HG03196 (cell line): ENCODE measurements around the gene C3orf20.

Experiments used
- ATAC-seq: cut with Tn5 transposase; IDR thresholded peaks from one replicate; pipeline ENCODE4 v1.9.1; 2021; ENCODE audit not compliant: unreplicated experiment

C3orf20 gene

DNA sequence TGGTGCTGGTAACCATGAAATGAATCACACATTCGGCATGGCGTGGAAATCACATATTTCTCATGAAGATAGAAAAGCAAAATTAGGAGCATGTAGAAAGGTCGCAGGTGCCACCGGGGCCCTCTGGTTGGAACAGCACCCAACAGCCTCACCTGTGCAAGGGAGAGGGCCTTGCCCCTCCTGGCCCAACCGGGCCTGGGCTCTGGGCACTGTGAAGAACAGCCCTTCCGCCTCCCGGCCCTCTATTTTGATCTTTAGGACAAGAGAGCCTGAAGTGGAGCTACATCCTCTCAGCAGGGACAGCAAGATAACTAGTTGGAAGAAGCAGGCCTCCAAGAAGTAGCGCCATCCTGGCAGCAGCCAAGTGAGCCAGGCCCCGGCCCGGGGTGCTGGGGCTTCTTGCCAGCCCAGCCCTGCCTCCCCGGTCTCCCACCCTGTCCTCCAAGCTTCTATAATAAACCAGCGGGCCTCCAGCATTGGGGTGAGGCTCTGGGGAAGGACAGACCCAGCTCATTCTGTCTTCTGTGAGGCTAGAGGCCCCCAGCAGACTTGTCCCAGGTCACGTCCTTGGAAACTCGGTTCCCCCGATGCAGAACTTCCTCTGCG, 97.7 kb downstream of the C3orf20 start:
- ATAC-seq = no peak

DNA sequence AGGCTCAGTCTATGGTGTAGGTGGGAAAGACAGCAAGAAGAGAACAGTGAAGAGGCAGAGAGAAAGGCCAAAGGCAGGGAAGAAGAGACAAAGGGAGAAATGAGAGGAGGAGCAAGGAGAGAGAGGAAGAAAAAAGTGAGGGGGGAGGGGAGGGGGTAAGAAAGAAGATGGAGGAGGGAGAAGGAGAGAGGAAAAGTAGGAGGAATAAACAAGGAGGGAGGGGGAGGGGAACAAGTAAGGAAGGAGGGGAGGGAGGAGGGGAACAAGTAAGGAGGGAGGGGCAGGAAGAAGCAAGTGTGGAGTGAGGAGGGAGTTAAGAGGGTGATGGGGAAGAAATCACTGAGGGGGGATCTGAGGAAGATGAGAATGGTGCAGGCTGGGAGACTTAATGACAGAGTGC, 98.3 kb downstream of the C3orf20 start:
- no peak for ATAC-seq

DNA sequence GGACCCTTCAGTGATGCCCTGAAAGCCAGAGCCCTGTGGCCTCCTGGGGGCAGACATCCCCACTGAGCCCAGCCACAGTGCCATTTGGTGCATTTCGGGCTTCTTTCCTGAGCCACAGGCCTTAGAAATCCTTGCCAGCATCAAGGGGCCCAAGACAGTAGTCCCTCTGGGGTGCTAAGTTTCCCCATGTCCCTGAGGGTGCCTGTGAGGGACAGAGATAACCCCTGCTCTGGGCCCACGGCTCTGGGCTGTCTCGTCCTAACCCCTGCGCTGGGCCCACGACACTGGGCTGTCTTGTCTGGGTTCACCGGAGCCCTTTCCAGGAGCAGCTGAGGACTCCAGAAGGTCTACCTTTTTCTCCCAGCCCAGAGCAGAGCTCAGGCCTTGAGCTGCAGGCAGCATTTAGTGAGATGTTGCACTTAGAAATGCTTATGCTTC, 98.8 kb downstream of the C3orf20 start:
- ATAC-seq = no peak

DNA sequence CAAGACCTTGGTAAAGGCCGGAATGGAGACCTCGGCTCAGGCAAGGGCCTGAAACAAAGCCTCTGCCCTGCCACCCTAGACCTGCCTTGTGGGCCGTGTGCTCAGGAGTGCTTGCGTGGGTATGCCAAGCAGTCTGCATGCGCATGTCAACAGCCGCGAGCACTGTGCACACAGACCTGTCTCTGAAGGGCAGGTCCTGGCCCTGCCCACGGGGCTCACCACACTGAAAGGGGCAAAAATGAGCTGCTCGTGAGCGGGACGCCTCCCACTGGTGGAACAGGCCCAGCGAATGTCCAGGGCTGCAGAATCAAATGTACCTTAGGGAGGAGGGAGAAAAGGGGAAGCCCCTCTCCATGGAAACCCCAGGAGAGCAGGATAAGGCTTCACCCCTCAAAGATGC, 99.5 kb downstream of the C3orf20 start:
- no peak for ATAC-seq

DNA sequence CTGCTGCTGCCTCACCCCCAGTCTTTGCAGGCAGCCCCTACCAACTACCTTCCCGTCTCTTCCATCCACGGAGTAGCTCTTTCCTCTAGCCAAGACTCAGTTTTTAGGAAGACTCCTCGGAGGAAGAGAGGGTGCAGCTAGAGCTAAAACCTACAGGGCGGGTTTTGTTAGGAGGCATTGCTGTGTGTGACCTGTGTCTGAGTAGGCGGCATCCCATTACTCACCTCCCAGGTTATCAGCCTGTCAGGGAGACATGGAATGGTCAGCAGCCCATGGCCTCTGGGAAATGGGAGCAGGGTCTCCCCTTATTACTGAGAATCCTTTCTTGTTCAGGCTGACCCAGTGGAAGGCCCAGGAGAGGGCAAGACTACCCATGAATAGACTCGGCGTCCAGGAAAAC, 100.1 kb downstream of the C3orf20 start:
- no peak for ATAC-seq

DNA sequence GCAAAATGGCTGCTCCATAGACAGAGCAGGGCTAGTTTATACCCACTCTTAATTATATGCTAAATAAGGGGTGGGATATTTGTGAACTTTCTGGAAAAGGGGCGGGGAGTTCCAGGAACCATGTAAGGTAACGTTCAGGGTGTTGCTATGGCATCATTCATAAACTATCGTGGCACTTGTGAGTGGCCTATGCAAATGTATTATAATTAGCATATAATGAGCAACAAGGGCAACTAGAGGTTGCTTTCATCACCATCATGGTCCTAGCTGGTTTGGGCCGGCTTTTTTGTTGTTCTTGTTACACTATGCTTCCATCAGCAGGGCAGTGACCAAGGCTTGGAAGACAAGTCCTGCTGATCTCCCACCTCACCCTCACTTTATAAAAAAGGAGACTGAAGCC, 100.6 kb downstream of the C3orf20 start:
- ATAC-seq = no peak

DNA sequence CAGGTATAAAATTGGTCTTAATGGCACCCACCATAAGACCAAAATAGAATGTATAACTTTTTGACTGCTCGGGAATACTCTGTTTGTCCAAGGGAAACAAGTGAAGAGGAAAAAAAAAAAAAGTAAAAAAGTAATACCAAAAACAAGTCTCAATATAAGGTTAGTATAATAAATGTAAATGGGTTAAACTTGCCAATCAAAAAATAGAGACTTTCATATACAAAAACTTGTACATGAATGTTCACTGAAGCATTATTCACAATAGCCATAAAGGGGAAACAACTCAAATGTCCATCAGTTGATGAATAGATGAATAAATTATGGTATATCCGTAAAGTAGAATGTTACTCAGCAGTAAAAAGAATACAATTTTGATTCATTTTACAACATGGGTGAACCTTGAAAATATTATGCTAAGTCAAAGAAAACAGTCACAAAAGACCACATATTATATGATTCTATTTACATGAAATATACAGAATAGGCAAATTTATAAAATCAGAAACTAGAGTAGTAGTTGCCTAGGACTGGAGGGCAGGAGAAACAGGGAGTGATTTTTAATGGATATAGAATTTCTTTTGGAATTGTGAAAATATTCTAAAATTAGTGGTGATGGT, 104.2 kb downstream of the C3orf20 start:
- ATAC-seq = no peak

DNA sequence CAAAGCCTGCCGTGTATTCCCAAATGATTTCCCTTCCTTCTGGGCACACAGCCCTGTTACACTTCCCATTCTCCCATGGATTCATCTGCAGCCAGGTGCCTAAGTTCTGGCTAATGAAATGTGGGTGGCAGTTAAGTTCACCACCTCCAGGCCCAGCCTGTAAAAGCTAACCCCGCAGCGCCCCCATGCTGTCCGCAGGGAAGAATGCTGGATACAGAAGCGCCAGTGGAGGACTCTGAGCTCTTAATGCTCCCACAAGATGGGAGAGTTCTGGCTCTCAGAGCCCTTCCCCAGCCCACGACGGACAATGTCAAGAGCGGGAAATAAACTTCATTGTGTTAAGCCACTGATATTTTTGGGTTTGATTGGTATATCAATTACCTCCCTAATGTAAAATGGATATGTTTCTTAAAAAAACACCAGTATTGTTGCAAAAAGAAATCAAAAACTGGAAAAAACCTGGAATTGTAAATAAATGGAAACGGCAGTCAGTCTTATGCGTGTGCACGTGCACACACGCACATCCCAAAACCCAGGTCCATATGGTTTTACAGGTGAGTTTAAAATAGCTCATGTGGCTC, 106.1 kb downstream of the C3orf20 start:
- ATAC-seq = no peak

DNA sequence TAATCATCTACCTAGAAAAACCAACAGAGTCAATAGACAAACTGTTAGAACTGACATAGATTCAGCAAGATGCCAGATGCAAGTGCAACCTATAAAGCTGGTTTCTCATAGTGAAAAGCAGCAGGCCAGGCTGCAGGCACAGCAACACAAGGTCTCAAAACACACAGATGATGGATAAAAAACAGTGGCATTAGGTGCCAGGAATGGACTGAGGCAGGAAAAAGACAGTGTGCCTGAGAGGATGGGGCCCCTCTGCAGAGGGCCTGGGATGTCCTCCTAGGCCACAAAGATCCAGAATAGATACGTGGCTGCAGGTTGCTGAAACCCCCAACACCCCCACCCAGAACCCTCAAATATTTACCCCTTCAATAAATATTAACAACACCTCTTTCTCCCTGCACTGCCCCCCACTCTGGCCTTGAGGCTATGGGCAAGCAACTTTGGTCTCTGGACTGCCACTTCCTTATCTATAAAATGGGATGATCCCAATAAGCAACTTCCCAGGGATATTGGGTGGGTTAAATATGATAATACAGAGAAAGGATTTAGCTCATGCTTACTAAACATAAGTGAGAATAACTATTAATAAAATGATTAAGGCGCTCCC, 108.6 kb downstream of the C3orf20 start:
- no peak for ATAC-seq

DNA sequence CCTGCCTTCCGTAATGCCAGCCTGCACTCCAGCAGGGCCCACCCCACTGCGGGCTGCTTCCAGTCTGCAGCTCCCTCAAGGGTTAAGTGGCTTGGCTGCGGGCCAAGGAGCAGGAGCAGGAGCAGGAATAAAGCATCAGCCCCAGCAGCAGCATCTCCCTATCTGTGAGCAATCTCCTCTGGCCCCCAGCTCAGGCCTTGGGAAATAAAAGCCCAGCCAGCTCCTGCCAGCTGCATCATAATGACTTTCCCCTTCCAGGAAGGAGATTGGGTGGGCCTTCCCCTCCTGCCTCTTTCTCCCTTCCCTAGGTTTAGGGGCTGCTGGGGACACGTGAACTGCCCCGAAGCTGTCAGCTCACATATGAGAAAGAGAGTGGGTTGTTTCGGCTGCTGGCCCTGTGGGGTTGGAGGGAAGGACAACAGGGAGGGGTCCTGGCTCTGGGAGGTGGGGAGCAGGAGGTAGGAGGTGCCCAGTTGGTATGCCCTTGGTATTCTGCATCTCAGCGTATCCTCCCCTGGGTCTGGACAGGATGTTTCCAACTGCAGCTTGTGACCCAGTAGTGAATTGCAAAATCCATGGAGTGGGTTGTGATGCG, 109.2 kb downstream of the C3orf20 start:
- ATAC-seq = no peak

DNA sequence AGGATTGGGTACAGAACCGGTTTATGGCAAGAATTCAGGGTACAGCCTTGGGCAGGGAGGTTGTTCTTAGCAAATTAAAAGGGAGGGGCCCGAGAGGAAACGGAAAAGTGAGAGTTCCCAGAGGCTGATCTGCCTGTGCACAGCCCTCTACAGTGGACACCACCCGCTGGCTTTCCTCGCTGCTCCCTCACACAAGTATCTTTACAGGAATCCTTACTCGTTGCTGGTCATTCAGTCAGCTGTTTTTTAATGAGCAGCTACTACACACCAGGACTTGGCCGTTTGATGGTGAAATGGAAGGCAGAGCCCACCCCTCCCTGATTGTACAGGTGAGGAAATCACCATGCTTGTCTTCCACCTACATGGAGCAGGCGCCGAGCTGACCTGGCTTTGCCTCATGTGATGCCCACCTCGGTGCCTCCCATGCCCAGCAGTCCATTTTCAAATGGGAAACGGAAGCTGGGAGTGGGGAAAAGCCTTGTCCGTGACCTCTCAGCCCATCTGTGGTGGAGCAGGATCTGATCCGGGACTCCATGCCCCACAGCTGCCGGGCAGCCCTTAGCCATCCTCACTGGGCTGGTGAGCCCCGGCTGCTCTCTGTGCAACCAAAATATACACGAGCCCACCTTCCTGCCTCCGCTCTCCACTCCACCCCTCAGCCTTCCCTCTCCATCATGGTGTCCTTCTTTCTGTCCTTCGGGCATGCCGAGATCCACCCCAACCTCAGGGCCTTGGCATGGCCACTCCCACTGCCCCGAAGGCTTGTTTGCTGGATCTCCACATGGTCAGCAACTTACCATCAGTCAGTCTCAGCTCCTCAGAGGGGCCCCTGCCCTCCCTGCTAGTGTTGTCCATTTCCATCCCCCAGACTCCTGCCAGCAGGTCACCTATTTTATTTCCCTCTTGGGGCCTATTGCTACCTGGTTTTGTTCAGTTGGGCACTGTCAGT, 110.5 kb downstream of the C3orf20 start:
- ATAC-seq = no peak

DNA sequence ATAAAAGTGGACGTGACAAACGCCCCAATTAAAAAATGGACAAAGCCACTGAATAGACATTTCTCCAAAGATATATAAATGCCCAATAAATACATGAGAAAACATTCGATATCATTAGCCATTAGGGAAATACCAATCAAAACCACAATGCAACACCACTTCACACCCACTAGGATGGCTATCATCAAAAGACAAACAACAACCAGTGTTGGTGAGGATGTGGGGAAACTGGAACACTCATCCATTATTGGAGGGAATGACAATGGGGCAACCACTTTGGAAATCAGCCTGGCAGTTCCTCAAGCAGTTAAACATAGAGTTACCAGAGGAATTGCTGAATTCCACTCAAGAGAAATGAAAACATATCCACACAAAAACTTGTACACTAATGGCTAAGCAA, 111.4 kb downstream of the C3orf20 start:
- ATAC-seq = no peak

DNA sequence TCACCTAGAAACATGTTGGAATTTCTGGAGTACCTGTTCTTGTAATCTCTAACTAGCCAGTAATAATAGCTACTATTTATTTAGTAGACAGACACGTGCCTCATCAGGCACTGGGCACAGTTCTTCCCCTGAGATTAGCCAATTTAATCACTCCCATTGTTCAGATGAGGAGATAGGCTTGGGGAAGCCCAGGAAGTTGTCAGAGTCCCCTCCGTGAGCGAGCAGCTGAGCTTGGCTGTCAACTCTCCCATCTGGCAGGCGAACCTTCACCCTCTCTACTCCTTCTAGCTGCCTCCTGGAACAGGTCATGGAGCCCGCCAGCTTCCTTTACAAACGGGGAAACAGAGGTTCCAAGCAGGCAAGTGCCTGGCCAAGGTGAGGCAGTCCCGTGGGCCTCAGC, 112.7 kb downstream of the C3orf20 start:
- no peak for ATAC-seq

DNA sequence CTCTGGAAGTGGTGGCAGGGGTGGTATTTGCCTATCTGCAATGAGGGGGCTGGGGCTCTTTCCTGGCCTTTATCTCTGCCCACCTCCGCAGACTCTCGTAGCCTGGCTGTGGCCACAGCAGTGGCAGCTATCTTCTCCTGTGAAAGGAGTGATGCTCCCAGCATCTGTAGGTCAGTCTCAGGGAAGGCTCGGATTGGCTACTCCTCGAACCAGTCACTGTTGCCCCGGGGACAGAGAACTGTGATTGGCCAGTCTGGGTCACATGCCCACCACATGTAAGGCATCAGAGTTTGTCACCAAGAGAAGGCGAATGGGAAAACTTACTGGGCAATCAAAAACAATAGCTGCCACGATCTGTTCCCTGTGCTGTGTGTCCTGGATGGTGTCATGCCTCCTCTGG, 113.7 kb downstream of the C3orf20 start:
- no peak for ATAC-seq

DNA sequence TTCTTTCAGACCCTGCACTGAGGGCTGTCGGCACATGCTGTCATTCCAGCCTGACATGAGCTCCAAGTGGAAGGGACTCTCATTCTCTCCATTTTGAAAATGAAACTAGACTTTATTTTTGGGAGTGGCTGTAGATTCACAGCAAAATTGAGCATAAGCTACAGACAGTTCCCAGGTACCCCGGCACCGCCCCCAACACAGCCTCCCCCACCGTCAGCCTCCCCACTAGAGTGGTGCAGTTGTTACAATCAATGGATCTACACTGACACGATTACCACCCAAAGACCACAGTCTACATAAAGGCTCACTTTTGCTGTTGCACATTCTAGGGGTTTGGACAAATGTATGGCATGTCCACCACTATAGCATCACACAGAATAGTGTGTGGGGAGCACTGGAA, 114.3 kb downstream of the C3orf20 start:
- ATAC-seq = no peak

DNA sequence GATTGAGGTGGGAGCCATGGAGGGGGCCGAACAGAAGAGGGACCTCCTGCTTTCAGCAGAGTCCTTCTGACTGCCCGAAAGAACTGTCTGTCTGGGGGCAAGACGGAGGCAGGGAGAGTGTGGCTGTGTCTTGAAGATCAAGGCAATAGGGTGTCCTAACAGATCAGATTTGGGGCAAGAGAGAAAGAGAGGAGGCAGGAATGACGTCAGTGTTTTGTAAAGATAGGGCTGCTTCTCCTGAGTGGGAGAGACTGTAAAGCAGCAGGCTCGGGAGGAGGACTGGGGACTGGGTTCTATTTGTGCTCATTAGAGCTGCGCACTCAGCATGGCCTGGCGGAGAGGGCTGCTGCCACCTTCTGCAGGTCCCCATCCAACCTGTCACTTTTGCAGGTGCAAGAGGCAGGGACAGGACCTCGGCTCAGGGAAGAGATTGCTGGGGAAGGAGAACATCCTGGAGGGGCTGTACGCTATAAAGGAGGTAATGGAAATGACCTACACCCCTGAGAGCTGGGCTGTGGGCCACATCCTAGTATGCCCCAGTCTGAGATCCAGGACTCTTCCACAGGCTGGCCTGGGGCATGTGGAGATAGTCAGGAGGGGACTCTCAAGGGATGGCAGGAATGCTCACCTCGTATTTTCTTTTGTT, 114.8 kb downstream of the C3orf20 start:
- ATAC-seq = no peak

DNA sequence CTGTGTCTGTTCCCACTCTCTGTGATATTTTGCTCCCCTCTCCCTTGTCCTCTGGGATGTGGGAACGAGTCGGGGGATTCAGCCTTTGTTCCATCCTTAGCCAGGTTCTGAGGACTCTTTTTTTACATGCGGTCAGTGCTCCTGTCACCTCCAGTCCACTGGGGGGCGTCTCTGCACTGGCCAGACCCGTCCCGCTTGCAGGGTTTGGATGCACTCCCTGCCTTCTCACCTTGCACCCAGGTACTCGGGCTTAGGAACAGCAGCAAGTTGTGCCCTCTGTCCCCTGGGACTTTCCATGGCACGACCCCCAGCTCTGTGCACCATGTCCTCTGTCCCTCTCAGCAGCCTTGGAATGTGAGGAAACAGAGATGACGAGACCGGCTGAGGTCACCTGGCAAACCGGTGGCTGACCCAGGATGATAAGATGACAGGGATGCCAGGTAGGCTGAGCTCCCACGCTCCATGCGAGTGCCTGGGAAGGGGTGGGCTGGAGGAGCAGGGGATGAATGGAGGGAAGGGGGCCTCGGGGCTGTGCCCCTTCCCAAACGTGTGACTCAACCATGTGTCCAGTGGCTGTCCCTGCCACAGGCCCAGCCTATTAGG, 116.5 kb downstream of the C3orf20 start:
- no peak for ATAC-seq

DNA sequence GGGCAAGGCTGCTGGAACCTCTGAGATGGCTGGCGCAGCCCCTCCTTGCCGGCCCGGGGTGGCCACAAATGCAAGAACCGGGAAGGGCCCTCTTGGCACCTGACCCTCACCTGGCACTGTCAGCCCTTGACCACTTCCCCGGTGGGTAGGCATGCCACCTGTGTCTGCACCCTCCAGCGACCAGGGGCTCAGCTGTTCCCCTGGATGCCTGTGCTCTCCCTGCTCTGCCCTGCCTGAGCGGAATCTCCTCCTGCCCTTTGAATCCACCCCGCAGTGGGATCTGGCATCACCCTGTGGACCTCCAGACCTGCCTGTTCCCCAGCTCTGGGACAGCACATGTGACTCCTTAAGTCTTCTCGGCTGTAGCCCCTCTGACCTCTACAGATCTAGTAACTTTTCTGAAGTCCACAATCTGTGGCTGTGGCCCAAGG, 117.8 kb downstream of the C3orf20 start:
- no peak for ATAC-seq

DNA sequence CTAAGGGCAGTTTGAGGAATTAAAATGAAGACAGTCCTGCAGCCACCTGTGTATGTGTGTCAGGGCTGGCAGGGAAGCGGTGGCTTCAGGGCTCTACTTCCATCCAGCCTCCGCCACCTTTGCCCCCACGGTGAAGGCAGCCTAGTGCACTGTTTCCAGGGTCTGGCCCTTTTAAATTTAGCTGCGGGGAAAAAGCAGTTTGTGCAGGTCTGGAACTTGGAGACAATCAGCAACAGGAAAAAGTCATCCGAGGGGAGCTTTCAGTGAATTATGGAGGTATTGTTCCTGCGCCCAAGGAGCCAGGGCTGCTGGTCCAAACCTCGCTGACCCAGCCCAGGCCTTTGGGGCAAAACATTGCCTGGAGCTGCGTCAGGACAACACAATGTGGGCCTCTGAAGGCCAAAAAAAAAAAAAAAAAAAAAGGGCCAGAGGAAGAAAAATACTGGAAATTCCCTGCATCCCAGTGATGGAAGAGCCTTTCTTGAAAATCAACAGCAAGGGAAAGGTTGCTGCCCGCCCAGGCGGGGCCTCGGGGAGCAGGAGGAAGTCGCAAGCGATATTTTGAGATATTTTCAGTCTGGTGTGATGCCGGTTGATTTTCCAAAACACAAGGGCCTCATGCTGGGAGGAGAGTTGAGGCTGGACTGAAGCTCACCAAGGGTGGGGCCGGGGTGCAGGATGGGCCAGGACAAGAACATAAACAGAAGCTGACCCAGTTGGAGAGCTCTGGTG, 118.4 kb downstream of the C3orf20 start:
- no peak for ATAC-seq
